ENCODE data around the gene EDNRA.

Gene EDNRA

DNA sequence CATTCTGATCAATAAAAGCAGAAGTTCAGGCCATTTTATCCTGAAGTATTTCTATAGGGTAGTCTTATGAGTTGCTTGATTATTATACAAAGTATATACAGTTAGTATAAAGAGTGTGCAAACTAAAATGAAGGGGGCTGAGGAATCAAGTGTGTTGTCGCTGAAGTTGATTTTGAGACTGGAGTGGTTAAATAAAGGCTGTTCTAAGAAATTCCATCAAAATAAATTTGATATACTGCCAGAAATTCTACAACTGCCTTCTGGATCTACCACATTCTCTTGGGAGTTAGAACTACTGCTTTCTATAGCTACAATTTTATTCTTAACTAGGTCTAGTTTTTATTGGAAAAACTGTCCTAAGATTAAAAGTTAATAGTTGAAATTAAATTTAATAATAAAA is 12.4 kb downstream of the EDNRA start:
- no peak overlapping the region for H3K4me3 ChIP-seq (ENCODE audit: low read depth, low read length)
- no peak for DNase-seq (ENCODE audit: low read depth)

DNA sequence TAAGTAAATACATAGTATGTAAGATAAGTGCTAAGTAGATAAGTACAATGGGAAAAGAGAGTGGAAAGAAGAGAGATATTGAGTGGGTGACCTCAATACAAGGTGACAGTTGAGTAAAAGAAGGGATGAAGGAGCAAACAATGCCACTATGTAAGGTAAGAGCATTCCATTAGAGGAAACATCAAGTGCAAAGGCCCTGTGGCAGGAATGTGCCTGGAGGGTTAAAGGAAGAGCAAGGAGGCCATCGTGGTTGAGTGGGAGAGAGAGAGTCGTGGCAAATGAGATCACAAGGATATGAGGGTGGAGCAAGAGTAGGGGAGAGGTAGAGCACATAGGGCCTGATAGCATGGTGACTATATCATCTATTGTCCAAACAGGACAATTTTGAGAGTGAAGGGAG is 13.4 kb downstream of the EDNRA start:
- no peak overlapping the region for H3K4me3 ChIP-seq (ENCODE audit: low read depth, low read length)
- DNase-seq (ENCODE audit: low read depth): no peak

DNA sequence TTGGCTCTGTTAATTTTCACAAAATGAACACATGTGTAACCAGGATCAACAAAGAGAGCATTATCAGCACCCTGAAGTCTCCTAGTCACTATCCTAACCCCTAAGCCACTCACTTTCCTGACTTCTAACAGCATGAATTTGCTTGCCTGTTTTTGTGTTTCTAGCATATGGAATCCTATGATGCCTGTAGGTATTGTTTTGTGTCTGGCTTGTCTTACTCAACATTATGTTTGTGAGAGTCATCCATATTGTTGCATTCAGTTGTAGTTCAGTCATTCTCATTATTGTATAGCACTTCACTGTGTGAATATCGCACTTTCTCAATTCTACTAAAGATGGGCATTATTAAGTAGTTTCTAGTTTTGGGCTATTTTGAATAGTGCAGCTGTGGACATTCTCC is 15.6 kb downstream of the EDNRA start:
- H3K4me3 ChIP-seq (ENCODE audit: low read depth, low read length): no peak overlapping the region
- DNase-seq (ENCODE audit: low read depth): no peak

DNA sequence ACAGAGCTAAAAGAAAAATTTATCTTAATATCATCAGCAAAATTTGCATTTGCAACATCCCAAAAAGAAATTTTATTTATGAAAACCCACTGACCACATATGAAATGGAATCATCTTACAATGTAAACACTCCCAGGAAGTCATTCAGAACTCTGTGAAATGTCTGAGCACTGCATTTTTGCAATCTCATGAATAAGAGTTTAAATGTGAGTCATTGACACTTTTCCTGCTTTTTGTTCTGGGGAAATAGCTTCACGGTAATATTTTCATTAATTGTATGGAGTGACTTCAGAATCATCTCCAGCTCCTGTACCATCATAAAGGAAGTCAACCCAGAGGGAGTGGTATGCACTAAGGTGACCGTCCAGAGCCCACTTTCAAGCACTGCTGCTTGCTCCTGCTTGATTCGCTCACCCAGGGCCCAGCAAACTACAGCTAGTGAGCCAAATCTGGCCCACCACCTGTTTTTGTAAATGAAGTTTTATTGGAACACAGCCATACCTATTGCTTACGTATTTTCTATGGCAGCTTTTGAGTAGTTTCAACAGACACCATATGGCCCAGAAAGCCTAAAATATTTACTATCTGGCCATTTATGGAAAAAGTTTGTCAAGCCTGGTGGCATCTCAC is 17.2 kb downstream of the EDNRA start:
- DNase-seq (ENCODE audit: low read depth): peak; percentile 60
- H3K4me3 ChIP-seq (ENCODE audit: low read depth, low read length): no peak overlapping the region

DNA sequence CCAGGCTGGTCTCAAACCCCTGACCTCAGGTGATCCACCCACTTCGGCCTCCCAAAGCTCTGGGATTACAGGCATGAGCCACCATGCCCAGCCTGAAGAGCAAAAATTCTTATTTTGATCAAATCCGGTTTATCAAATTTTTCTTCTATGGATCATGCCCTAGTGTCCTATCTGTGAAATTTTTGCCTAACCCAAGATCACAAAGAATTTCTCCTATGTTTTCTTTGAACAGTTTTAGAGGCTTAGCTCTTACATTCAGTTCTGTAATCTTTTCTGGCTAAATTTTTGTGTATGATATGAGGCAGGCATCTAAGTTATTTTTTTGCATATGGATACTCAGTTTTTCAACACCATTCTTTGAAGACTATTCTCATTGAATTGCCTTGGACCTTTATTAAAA is 27.4 kb downstream of the EDNRA start:
- no peak for DNase-seq (ENCODE audit: low read depth)
- H3K4me3 ChIP-seq (ENCODE audit: low read depth, low read length): no peak overlapping the region

DNA sequence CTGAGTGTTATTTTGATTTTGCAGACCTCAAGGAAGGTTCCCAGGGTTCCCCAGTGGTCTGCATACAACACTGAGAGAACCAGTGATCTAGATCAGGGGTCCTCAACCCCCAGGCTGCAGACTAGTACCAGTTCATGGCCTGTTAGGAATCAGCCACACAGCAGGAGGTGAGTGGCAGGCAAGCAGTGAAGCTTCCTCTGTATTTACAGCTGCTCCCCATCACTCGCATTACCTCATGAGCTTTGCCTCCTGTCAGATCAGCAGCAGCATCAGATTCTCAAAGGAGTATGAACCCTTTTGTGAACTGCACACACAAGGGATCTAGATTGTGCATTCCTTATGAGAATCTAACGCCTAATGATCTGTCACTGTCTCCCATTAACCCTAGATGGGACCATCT is 28.5 kb downstream of the EDNRA start:
- H3K4me3 ChIP-seq (ENCODE audit: low read depth, low read length): no peak overlapping the region
- no peak for DNase-seq (ENCODE audit: low read depth)

DNA sequence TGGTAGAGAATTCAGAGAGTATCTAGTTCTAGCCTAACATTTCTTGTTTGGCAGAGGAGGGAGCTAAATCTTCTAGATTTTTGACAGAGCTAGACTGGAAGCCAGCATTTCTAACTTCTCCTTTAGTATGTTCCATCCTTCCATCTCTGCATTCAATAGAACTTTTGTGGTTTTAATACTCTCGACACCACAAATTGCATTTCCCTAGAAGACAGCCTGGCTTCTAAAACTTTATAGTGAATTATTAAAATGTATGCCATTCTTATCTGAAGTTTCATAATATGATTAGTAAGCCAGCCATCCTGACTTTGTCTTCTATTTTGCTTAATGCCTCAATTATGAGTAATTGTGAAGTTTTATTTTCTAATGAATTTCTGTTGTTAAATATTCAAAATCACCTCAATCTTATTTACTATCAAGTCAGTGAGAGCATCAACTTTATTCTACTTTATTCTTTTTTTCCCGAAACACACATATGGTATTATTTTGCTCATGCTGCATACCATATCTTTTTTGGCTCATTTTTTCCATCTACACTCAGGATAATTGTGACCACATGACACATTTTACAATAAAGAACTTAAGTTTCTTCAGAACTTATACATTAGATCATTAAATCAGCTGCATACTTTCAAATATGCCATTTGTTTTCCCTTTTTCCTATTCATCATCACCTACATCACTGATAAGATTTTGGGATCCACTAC is 30.2 kb downstream of the EDNRA start:
- no peak overlapping the region for H3K4me3 ChIP-seq (ENCODE audit: low read depth, low read length)
- DNase-seq (ENCODE audit: low read depth): no peak

DNA sequence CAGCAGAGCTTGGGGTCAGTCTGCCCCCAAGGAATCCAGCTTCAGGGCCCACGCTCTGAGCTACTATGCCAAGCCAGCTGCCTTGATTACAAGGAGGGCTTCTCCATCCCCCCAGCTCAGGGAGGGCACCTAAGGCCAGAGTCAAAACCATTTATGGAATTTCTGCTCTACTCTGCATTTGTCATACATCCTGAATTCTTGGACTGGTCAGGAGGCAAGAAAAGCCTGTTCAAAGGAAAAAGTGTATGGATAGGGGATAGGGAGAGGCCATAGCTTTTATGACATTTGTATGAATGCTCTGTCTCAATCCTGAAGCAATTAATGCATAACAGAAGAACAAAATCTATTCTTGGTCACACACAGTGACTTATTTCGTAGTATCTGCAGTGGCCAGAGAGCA is 32.2 kb downstream of the EDNRA start:
- no peak overlapping the region for H3K4me3 ChIP-seq (ENCODE audit: low read depth, low read length)
- no peak for DNase-seq (ENCODE audit: low read depth)

DNA sequence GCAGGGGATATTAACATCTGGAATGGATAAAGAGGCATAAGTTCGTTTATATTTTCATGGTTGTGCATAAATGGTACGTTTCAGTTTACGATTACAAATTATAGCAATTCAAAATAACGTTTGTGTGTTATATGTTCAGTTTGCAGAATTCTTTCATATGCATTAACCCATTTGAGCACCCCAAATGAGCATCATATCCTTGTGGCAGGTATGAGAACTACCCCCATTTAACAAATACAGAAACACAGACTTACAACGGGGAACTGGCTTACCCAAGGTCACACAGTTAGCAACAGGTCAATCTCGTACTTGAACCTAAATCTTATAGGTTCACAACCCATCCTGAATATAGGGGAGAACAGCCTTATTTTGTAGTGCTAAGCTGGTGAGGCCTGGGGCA is 33.1 kb downstream of the EDNRA start:
- no peak for DNase-seq (ENCODE audit: low read depth)
- no peak overlapping the region for H3K4me3 ChIP-seq (ENCODE audit: low read depth, low read length)

DNA sequence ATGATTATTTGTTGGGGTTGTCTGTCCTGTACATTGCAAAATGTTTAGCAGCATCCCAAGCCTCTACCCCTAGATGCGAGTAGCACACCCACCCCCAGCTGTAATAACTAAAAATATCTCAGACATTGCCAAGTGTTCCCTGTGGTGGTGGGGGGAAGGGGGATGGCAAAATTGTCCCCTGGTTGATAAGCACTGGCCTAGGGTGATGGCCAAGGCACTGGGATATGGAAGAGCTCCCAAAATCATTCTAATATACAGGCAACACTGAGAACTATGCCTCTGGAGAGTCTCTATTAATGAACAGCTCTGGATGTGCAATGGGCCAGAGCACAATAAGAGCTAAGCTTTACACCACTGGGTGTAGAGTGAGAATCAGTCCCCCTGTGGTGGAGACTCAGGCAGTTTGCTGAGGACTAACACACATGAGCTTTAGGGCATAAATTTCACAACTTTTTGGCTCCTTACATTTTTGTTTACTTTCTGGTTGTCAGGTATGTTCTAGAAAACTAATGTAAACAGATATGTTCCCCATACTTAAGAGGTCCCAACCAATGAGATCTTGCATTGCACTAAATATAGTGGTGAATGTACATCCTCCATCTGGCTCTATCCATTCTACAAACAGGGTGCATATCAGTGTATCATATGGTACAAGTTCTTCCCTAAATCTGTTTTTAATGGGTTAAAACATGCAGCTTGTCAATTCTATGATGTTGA is 34.5 kb downstream of the EDNRA start:
- no peak overlapping the region for H3K4me3 ChIP-seq (ENCODE audit: low read depth, low read length)
- DNase-seq (ENCODE audit: low read depth): no peak

DNA sequence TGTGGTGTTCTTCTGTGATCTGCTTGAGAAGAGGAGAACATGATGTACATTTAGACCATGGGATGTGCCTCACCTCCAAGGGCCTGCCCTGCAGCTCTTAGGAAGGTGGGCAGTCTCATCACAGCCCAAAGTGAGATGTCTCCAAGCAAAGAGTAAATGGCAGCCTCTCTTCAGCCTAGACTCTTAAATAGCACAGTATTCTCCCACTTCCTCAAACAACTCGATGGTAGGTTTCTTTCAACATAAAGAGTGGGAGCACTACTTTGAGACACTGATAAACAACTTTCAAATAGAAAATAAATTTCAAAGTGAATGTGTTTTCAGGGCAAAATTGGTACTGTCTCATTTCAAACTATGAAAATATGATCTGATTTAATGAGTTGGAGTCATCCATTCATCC is 35.2 kb downstream of the EDNRA start:
- H3K4me3 ChIP-seq (ENCODE audit: low read depth, low read length): no peak overlapping the region
- no peak for DNase-seq (ENCODE audit: low read depth)

DNA sequence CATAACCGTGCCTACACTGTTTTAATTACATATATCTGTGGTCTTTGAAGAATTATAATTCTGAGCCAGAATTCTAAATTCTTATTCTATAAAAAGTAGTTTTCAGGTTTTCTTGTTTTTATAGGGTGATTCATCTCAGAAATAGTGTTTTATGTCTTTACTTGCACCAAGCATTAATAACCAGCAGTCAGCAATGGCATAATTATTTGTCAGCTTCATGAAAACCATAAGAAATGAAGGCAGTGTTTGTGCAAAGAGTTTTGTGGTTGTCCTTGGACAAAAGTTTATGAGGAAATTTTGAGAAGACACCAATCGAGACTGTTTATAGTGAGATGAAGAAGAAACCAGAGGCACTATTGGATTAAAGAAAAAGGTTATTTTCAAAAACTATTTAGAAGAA is 37.2 kb downstream of the EDNRA start:
- no peak for DNase-seq (ENCODE audit: low read depth)
- no peak overlapping the region for H3K4me3 ChIP-seq (ENCODE audit: low read depth, low read length)

DNA sequence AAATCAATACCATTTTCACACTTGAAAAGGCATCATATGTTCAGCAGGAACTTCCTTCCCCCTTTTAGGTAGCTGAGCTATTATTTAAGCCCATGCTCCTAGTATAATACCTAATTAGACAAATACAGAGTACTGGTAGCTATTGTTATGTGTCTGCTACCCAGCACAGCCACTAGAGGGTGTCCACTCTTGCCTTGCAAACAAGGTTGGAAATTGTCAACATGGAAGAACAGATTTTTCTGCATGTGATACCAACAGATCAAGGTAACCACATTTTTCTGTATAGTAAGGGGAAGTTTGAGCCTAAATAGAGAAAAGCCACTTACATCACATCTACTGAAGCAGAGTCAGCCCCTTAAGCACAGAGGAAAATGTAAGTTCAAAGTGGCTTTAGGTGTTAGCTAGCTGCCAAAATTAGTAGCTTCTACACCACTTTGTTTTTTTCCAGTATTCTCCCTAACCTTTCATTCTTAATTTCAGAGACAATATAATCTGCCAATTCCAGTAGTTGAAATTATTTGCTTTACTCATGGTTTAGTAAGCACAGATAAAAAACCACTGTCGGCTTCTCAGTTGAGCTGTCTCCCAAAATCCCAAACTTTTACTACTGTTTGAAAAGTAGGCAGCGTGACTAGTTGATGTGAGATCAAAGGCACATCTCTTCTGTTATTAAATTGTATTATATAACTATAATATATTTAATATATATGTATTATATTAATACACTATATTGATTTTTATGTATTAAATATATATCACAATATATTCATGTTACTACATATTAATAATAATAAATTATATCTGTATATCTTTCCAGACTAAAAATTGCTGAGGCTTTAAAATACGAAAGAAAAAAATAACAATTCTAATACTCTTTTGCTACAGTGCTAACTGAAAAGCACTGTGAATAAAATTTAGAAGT is 38.2 kb downstream of the EDNRA start:
- DNase-seq (ENCODE audit: low read depth): peak; percentile 59
- no peak overlapping the region for H3K4me3 ChIP-seq (ENCODE audit: low read depth, low read length)

DNA sequence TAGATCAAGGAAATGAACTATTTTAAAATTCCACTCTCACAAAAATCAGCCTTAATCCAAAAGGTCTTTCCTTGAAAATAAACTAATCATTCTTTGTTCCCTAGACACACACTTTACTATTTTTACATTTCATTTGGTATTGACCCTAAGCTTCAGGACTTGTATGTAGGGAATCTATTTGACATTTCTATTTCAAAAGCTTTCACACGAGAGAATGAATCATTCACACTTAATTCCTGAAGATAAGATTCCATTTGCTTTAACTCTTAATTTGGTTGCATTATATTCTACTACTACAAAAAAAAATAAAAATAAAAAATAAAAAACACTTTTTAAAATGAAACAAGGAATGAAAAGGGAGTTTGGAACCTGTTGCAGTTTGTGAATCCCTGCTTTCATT is 43.7 kb downstream of the EDNRA start:
- no peak overlapping the region for H3K4me3 ChIP-seq (ENCODE audit: low read depth, low read length)

DNA sequence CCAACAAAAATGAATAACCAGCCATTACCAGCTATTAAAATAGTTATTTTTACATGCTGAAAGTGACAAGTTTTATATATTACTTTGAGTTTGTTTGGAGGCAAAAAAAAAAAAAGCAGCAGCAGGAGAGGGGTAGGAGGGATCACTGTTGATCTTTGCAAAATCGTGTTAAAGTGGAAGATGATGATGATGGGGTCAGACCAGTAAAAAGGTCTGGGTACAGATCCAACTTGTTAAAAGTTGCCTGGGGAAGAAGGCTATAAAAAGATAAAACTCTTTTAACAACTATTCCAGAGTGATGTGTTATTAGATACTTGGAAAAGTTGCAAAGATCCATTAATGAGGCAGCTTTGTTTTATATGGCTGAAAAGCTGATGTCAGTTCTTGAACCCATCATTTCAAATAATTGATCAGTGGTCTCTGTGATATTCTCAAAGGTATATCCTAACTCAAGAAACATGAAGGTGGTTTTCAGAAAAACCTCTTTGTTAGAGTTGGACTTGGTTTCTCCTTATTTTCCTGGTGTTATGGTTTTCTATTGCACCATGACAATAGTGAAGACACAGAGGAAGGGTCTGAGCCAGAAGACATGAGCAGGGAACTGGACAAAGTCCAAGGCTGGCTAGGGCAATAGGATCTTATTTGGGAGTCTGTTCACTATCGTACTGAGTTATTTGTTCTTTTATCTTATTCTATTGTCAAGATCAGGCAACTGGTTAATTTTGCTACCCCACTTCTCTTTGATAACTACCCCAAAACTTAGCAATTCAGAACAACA is 44.8 kb downstream of the EDNRA start:
- no peak overlapping the region for H3K4me3 ChIP-seq (ENCODE audit: low read depth, low read length)
- no peak for DNase-seq (ENCODE audit: low read depth)

More for the DNA sequence above, 43.7 kb downstream of the EDNRA start:
- no peak for DNase-seq (ENCODE audit: low read depth)

DNA sequence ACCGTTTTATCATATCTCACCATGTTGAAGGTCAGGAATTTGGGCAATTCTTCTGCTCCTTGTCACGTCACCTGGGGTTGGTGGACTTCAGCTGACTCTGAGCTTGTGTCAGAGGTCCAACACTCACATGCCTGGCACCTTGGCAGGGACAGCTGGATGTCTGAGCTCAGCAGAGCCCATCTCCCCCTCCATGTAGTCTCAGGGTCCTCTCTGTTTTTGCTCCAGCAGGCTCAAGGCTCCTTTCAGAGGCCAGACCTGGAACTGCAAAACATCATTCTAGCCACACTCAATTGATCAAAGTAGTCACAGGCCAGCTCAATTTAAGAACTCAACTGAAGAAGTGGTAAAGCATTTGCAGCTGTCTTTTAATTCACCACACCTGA is 45.4 kb downstream of the EDNRA start:
- DNase-seq (ENCODE audit: low read depth): no peak
- no peak overlapping the region for H3K4me3 ChIP-seq (ENCODE audit: low read depth, low read length)

DNA sequence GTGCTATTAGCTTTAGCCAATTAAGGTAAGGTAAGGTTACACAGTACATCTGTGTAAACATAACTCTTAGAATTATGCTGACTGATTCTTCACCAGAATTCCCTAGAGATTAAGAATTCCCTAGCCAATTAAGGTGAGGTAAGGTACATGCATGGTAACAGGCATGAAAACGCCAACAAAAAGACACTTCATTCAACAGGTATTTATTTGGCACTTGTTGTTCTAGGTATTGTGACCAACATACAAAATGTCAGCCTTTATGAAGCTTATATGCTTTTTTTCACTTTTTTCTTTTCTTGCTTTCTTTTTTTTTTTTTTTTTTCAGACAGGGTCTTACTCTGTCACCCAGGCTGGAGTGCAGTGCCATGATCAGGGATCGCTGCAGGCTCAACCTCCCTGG is 47.2 kb downstream of the EDNRA start:
- no peak overlapping the region for H3K4me3 ChIP-seq (ENCODE audit: low read depth, low read length)
- DNase-seq (ENCODE audit: low read depth): no peak

DNA sequence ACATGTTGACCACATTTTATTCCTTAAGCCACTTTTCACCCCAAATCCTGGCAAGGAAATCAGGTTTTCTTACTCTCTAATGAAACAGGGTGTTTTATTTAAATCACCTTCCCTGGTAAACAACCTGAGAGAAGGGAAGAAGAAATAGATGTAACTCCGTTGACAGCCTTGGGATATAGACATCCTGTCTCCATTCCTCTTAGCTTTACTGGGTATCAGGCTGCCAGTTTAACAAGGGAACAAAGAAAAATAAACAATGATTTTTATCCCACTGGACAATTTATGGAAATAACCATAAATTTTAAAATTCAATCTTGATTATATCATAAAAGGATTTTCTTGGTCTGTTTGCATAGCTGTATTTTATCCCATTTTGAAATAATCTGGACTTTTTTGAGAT is 49.2 kb downstream of the EDNRA start:
- no peak for DNase-seq (ENCODE audit: low read depth)
- no peak overlapping the region for H3K4me3 ChIP-seq (ENCODE audit: low read depth, low read length)

DNA sequence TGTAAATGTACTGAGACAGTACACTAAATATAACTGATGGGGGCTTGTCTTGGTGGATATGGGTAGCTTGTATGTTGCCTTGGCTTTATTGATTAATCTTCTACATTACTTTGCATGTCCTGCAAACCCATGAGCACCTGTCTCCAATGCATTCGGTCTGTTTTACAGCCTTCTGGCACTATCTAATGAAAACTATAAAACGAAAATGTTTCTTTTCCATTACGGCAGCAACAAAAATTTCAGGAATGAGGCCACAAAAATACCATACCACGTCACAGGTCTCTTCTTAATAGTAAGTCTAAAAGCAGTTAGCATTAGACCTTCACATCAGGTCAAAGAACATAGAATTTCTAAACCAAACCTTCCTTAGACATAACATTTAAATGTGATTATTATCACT is 49.8 kb downstream of the EDNRA start:
- H3K4me3 ChIP-seq (ENCODE audit: low read depth, low read length): no peak overlapping the region
- DNase-seq (ENCODE audit: low read depth): no peak
